CD14-positive monocyte (primary cell): ENCODE results near the gene PDCD4. TPM values are rescaled to one million over a fixed set of nuclear protein-coding genes. Genes with fewer than 3 reads are reported as not detected.
A peak's percentile ranks its signal among the peaks of the same experiment; 100 is the strongest.

Experiments used
- DNase-seq, 3 donors: peaks; one replicate each; pipeline ENCODE4 v3.0.0-alpha.2; 2011 to 2022
- H2AFZ ChIP-seq: 2 replicates; pipeline ENCODE4 v1.6.0; 2012; ENCODE audit warnings: mild to moderate bottlenecking, low read depth, low read length, inconsistent platforms; ENCODE audit not compliant: insufficient read depth, poor library complexity, severe bottlenecking
- H3K27ac ChIP-seq, 2 donors: 1 replicate in 1 of 2; 2 replicates in 1 of 2; pipeline ENCODE4 v1.5.1; 2012 to 2013; ENCODE audit warnings: low read length in 2 of 2, control low read depth in 1 of 2, inconsistent platforms in 1 of 2, low read depth in 1 of 2, mild to moderate bottlenecking in 1 of 2
- H3K27me3 ChIP-seq, 2 donors: one replicate each; pipeline versions ENCODE4 v1.6.0 to v1.6.1; 2011 to 2013; ENCODE audit warnings: low read length in 2 of 2; ENCODE audit not compliant: control insufficient read depth in 2 of 2, insufficient read depth in 2 of 2
- H3K36me3 ChIP-seq, 2 donors: replicated peaks in 1 of 2; 1 replicate in 1 of 2; 2 replicates in 1 of 2; pipeline versions ENCODE4 v1.5.1 to v1.6.1; 2012 to 2013; ENCODE audit warnings: low read length in 2 of 2, control low read depth in 1 of 2, inconsistent platforms in 1 of 2, mild to moderate bottlenecking in 1 of 2; ENCODE audit not compliant: insufficient read depth in 2 of 2, control insufficient read depth in 1 of 2
- H3K4me1 ChIP-seq, 2 donors: 1 replicate in 1 of 2; 2 replicates in 1 of 2; pipeline versions ENCODE4 v1.5.1 to v1.6.1; 2012 to 2013; ENCODE audit warnings: low read length in 2 of 2, control low read depth in 1 of 2, inconsistent platforms in 1 of 2, mild to moderate bottlenecking in 1 of 2, moderate library complexity in 1 of 2; ENCODE audit not compliant: insufficient read depth in 2 of 2, control insufficient read depth in 1 of 2
- H3K4me2 ChIP-seq: replicated peaks from 2 replicates; pipeline ENCODE3; 2012; ENCODE audit warnings: low read length, moderate library complexity, mild to moderate bottlenecking; ENCODE audit not compliant: poor library complexity, severe bottlenecking; ENCODE audit errors: extremely low read depth
- H3K4me3 ChIP-seq, 3 experiments: fragments of 200-600 bp in 1 of 3; sonication (generic) in 1 of 3; replicated peaks in 1 of 3; 1 replicate in 2 of 3; 2 replicates in 1 of 3; pipeline ENCODE4 v1.5.1; 2011 to 2013; ENCODE audit warnings: low read length in 3 of 3, mild to moderate bottlenecking in 3 of 3, control low read depth in 2 of 3, low read depth in 2 of 3, inconsistent platforms in 1 of 3, moderate library complexity in 1 of 3
- H3K79me2 ChIP-seq: 2 replicates; pipeline ENCODE4 v1.6.0; 2012; ENCODE audit warnings: mild to moderate bottlenecking, control low read depth, inconsistent platforms, low read length, moderate library complexity; ENCODE audit not compliant: insufficient read depth
- H3K9ac ChIP-seq: 2 replicates; pipeline ENCODE4 v1.6.0; 2017; ENCODE audit warnings: low read length, mild to moderate bottlenecking; ENCODE audit not compliant: insufficient read depth, poor library complexity, severe bottlenecking
- H3K9me3 ChIP-seq, 2 donors: replicated peaks in 1 of 2; 1 replicate in 1 of 2; 2 replicates in 1 of 2; pipeline versions ENCODE4 v1.5.1 to v1.6.1; 2012 to 2013; ENCODE audit warnings: low read length in 2 of 2, control low read depth in 1 of 2; ENCODE audit not compliant: control insufficient read depth in 1 of 2, insufficient read depth in 1 of 2
- H4K20me1 ChIP-seq: 2 replicates; pipeline ENCODE4 v1.6.0; 2012; ENCODE audit warnings: mild to moderate bottlenecking, low read length, control low read depth, moderate library complexity; ENCODE audit not compliant: insufficient read depth
- H3K27ac Mint-ChIP-seq, 7 donors: one replicate each; pipeline ENCODE4 v1.8.0; 2020; ENCODE audit warnings: mild to moderate bottlenecking in 7 of 7, mixed read lengths in 7 of 7, moderate library complexity in 6 of 7, inconsistent platforms in 2 of 7
- H3K27me3 Mint-ChIP-seq, 3 donors: one replicate each; pipeline ENCODE4 v1.8.0; 2021 to 2022; ENCODE audit warnings: low read depth in 3 of 3, mild to moderate bottlenecking in 3 of 3, mixed read lengths in 3 of 3, moderate library complexity in 3 of 3, inconsistent platforms in 1 of 3
- H3K36me3 Mint-ChIP-seq, 2 donors: one replicate each; pipeline ENCODE4 v1.8.0; 2020; ENCODE audit warnings: mixed read lengths in 2 of 2, inconsistent platforms in 1 of 2, mild to moderate bottlenecking in 1 of 2
- H3K4me1 Mint-ChIP-seq: one replicate; pipeline ENCODE4 v1.8.0; 2020; ENCODE audit warnings: mild to moderate bottlenecking, mixed read lengths
- H3K4me3 Mint-ChIP-seq, 2 donors: one replicate each; pipeline ENCODE4 v1.8.0; 2020; ENCODE audit warnings: mild to moderate bottlenecking in 2 of 2, mixed read lengths in 2 of 2, moderate library complexity in 1 of 2
- H3K9me3 Mint-ChIP-seq, 7 donors: one replicate each; pipeline ENCODE4 v1.8.0; 2020 to 2022; ENCODE audit warnings: mixed read lengths in 7 of 7, mild to moderate bottlenecking in 6 of 7, moderate library complexity in 6 of 7, inconsistent platforms in 2 of 7
- CTCF ChIP-seq: fragments of 200-600 bp; IDR thresholded peaks from one replicate; pipeline ENCODE4 v1.8.0; 2022; ENCODE audit warnings: antibody characterized with exemption, mild to moderate bottlenecking
- WGBS: methylation state at CpG from one replicate; pipeline ENCODE4 v1.1.5; 2013; ENCODE audit warnings: missing lambda C conversion rate; ENCODE audit not compliant: insufficient coverage; 5-methylcytosine and 5-hydroxymethylcytosine counted together
- intact Hi-C, 2 donors: fragments of 100-400 bp; cut with micrococcal nuclease; formaldehyde crosslinking; loops; one replicate each; pipeline versions ENCODE4 v1.15.0 to v1.15.1; 2023
- polyA plus RNA-seq, 3 donors: library from polyadenylated mRNA; depleted of rRNA in 1 of 3; unstranded in 2 of 3; stranded (reverse) in 1 of 3; fragments of 300-500 nt in 2 of 3; fragments of >200 nt in 1 of 3; fragmentation: Illumina TruSeq in 2 of 3; gene quantifications; 1 replicate in 2 of 3; 2 replicates in 1 of 3; pipeline ENCODE4 v1.2.3, GENCODE V29; 2012 to 2021

PDCD4 gene
- polyA plus RNA-seq, 3 donors, result 39.8 to 53.4 (median 48.6) TPM

DNA sequence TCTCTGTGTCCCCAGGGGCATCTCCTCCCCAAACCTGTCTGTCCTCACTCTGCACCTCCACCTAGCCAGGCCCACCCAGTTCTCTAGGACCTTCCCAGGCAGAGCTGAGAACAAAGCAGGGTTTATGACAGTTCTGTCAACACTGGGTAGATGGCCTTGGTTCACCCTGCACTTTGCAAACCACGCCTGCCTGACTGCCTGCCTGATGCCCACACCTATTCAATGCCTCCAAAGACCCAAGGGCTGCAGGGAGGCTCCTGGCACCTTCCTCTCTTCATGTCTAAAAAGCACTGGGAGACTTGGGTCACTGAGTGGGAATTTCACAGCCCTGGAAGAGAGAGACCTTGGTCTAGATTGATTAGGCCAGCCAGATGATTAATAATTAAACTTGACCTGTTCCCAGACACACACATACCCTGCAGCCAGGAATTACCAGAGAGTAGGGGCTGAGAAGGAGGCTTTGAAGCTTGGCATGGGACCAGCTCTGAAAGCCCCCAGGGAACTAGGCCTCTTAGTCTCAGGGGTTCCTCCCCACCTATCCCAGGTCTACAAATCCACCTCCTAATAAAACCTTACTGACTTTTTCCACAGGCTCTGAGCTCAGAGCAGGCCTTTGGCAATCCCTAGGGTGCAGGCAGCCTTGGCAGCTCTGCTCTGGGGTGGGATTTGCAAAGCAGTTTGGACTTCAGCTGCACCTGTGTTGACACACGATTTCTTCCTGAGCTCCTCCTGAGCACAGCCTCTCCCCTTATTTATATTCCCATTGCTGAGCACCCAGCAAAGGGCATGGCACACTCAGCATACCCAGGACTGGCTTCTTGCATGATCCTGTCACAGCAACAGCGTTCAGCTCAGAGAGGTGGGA lies 25.7 kb upstream of the PDCD4 start:
- Mint-ChIP-seq H3K27me3 (peaks cover 0 to 3% (median 0%) of the 10 kb centered on the region in 3 donors), H3K4me1 (peaks cover 53% of the 10 kb centered on the region), H3K27ac (peak overlapping the region in 1 of 7 donors; percentile 41), H3K9me3 (peaks cover 0 to 2% (median 0%) of the 10 kb centered on the region in 7 donors), H3K36me3 (no peaks in the 10 kb centered on the region), H3K4me3 (no peak overlapping the region)
- TF ChIP-seq CTCF, result no peak
- H3K4me3 ChIP-seq, result no peak overlapping the region
- peaks cover 35 to 44% of the 10 kb centered on the region in 2 donors for H3K4me1 ChIP-seq
- intact Hi-C loops, result no loop called here
- 87% methylated on average over 3 of the region's 3 CpGs for WGBS
- H3K4me2 ChIP-seq, result no peak overlapping the region
- H3K79me2 ChIP-seq, result no peaks in the 10 kb centered on the region
- H2AFZ ChIP-seq, result no peak overlapping the region
- no peaks in the 10 kb centered on the region for H3K9me3 ChIP-seq
- H3K9ac ChIP-seq, result no peak overlapping the region
- H4K20me1 ChIP-seq, result no peaks in the 10 kb centered on the region
- H3K27me3 ChIP-seq, result no peaks in the 10 kb centered on the region
- no peak overlapping the region for H3K27ac ChIP-seq
- no peak for DNase-seq
- no peaks in the 10 kb centered on the region for H3K36me3 ChIP-seq

GRCh38 chr10:110847374-110847773 lies 24.4 kb upstream of the PDCD4 start:
- H3K27ac ChIP-seq, result no peak overlapping the region
- no peak for DNase-seq
- Mint-ChIP-seq H3K9me3 (peaks cover 0 to 2% (median 0%) of the 10 kb centered on the region in 7 donors), H3K36me3 (no peaks in the 10 kb centered on the region), H3K4me3 (no peak overlapping the region), H3K27me3 (peaks cover 0 to 4% (median 0%) of the 10 kb centered on the region in 3 donors), H3K27ac (peak overlapping the region in 2 of 7 donors; percentile 40 to 54), H3K4me1 (peaks cover 57% of the 10 kb centered on the region)
- H3K9me3 ChIP-seq, result no peaks in the 10 kb centered on the region
- no peaks in the 10 kb centered on the region for H4K20me1 ChIP-seq
- H3K4me1 ChIP-seq, result peaks cover 42 to 51% of the 10 kb centered on the region in 2 donors
- H3K79me2 ChIP-seq, result no peaks in the 10 kb centered on the region
- H3K9ac ChIP-seq, result no peak overlapping the region
- no peak for TF ChIP-seq CTCF
- H3K4me3 ChIP-seq, result no peak overlapping the region
- no peak overlapping the region for H2AFZ ChIP-seq
- H3K4me2 ChIP-seq, result no peak overlapping the region
- 94% methylated on average over 4 of the region's 6 CpGs for WGBS
- intact Hi-C loops, result no loop called here
- H3K36me3 ChIP-seq, result no peaks in the 10 kb centered on the region
- no peaks in the 10 kb centered on the region for H3K27me3 ChIP-seq
